K562 (cell line): Measurements from ENCODE around the gene ANO6. TPM values are rescaled to one million over a fixed set of nuclear protein-coding genes. Genes with fewer than 3 reads are reported as not detected.

ENCODE experiments used
- FOS ChIP-seq: IDR thresholded peaks from 3 replicates; pipeline ENCODE4 v1.6.1; 2011; ENCODE audit not compliant: insufficient read length; ENCODE audit errors: extremely low read depth
- HDAC1 ChIP-seq, 2 experiments: fragments of 450-650 bp; IDR thresholded peaks; 2 replicates each; pipeline ENCODE4 v1.6.1; 2016 to 2017; ENCODE audit warnings: inconsistent platforms in 1 of 2, mild to moderate bottlenecking in 1 of 2, moderate library complexity in 1 of 2
- HNRNPH1 ChIP-seq: fragments of 200-400 bp; formaldehyde crosslinking; optimal IDR thresholded peaks from 2 replicates; pipeline ENCODE3; 2017; ENCODE audit warnings: low read depth, mild to moderate bottlenecking, low read length, moderate library complexity
- MGA ChIP-seq: fragments of 450-650 bp; IDR thresholded peaks from 2 replicates; pipeline ENCODE4 v1.6.1; 2016; ENCODE audit warnings: mild to moderate bottlenecking, moderate library complexity
- RBBP5 ChIP-seq: fragments of 200-600 bp; sonication (generic); IDR thresholded peaks from 2 replicates; pipeline ENCODE4 v1.6.1; 2012; ENCODE audit warnings: borderline replicate concordance, mild to moderate bottlenecking, low read length, control low read depth, inconsistent platforms; ENCODE audit not compliant: insufficient read depth, poor library complexity, severe bottlenecking
- TBP ChIP-seq: optimal IDR thresholded peaks from 2 replicates; pipeline ENCODE3; 2011; ENCODE audit warnings: low read depth, low read length, improper control_type of control experiment
- ZNF79 ChIP-seq: fragments of 250-450 bp; sonication (Bioruptor Pico); IDR thresholded peaks from 2 replicates; pipeline ENCODE4 v1.4.0; 2020; ENCODE audit warnings: low read depth, mild to moderate bottlenecking, moderate library complexity
- polyA plus RNA-seq, 8 experiments: library from polyadenylated mRNA; depleted of rRNA in 4 of 8; stranded (reverse) in 5 of 8; unstranded in 3 of 8; fragments of >200 nt; fragmentation: Nextera tagmentation in 2 of 8; fragmentation: Illumina TruSeq in 1 of 8; extraction: Ambion mirVana in 2 of 8; extraction: Trizol in 1 of 8; gene quantifications; 2 replicates each; pipeline versions ENCODE4 v1.2.1 to v1.2.3, GENCODE V29; 2011 to 2014; ENCODE audit warnings: inconsistent platforms in 1 of 8, missing spikeins in 1 of 8
- total RNA-seq, 7 experiments: library from RNA; depleted of rRNA in 6 of 7; stranded (reverse); fragments of >200 nt in 6 of 7; fragmentation: Illumina TruSeq in 2 of 7; extraction: Trizol in 2 of 7; gene quantifications; 2 replicates each; pipeline versions ENCODE4 v1.2.1 to v1.2.3, GENCODE V29; 2011 to 2021; ENCODE audit warnings: low replicate concordance in 1 of 7
- TF ChIP-seq, protein P1 (sequence below): IDR thresholded peaks from 2 replicates; pipeline ENCODE4 v1.6.1; 2011; ENCODE audit warnings: borderline replicate concordance, low read depth, mild to moderate bottlenecking, moderate library complexity, low read length; ENCODE audit not compliant: insufficient read depth, poor library complexity, severe bottlenecking
- TF ChIP-seq, protein P2 (sequence below): fragments of 450-650 bp; IDR thresholded peaks from 2 replicates; pipeline ENCODE4 v1.6.1; 2016

Gene ANO6
- total and polyA plus RNA-seq, 9 of the 15 experiments (the other 6 are each of a cell fraction or from before 2014, with no cell fraction given), result 3.5 to 24.7 (median 20.3) TPM

DNA sequence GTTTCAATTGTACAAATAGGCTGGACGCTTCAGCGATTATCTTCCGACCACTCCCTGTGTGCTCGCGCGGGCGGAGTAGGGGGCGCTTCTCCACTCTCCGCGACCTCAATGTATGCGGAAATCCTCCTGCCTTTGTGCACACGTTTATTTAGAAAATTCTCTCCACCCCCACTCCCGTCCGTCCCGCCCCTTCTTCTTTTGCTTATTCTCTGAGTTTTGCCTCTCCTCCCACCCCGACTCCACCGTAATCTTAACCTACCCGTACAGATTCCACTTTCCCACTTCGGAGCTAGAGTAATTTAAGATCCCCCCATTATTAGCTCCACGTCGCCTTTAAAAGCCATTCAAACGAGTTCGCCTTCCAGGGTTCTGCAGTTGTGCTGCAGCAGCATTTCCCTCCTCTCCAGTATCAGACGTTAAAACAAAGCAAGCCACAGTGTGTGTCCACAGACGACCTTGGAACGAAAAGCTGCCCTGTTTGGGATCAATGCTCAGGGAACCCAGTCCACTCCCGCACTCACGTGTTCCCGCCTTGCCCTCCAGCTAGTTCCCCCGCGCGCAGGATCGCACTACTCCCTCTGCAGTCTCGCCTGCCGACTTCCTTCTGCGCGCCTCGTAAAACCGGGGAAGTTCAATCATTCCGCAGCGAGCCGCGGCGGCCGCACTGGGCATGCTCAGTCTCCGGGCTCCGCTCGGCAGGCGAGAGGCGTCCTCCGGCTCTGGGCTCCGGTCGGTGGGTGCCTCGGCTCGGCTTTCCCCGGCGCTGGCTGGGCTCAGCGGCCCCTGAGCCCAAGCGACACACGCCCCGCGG, at the start of gene ANO6 (continued):
- peak; percentile 81 for TF ChIP-seq MGA
- TF ChIP-seq FOS, result no peak
- TF ChIP-seq RBBP5, result peak; percentile 24
- peak; percentile 73 for TF ChIP-seq TBP
- TF ChIP-seq ZNF79 (CRISPR knock-in tag), result no peak
- TF ChIP-seq, protein P1, sequence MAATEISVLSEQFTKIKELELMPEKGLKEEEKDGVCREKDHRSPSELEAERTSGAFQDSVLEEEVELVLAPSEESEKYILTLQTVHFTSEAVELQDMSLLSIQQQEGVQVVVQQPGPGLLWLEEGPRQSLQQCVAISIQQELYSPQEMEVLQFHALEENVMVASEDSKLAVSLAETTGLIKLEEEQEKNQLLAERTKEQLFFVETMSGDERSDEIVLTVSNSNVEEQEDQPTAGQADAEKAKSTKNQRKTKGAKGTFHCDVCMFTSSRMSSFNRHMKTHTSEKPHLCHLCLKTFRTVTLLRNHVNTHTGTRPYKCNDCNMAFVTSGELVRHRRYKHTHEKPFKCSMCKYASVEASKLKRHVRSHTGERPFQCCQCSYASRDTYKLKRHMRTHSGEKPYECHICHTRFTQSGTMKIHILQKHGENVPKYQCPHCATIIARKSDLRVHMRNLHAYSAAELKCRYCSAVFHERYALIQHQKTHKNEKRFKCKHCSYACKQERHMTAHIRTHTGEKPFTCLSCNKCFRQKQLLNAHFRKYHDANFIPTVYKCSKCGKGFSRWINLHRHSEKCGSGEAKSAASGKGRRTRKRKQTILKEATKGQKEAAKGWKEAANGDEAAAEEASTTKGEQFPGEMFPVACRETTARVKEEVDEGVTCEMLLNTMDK, result peak; percentile 59
- no peak for TF ChIP-seq HNRNPH1
- TF ChIP-seq, protein P2, sequence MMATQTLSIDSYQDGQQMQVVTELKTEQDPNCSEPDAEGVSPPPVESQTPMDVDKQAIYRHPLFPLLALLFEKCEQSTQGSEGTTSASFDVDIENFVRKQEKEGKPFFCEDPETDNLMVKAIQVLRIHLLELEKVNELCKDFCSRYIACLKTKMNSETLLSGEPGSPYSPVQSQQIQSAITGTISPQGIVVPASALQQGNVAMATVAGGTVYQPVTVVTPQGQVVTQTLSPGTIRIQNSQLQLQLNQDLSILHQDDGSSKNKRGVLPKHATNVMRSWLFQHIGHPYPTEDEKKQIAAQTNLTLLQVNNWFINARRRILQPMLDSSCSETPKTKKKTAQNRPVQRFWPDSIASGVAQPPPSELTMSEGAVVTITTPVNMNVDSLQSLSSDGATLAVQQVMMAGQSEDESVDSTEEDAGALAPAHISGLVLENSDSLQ, result peak; percentile 38; the same call in 1 of the 2 replicates
- TF ChIP-seq HDAC1 (IDR thresholded peaks at IDR 0.05), result peak in 1 of 2 experiments; percentile 89; a peak in 2 of 4 replicates
